ENCODE data around the gene ACIN1. TPM values are rescaled to one million over a fixed set of nuclear protein-coding genes. Genes with fewer than 3 reads are reported as not detected.

ACIN1 gene
- total and polyA plus RNA-seq, 2 of the 13 experiments (the other 11 are each of a cell fraction or from before 2014, with no cell fraction given): 165 to 183 TPM

DNA sequence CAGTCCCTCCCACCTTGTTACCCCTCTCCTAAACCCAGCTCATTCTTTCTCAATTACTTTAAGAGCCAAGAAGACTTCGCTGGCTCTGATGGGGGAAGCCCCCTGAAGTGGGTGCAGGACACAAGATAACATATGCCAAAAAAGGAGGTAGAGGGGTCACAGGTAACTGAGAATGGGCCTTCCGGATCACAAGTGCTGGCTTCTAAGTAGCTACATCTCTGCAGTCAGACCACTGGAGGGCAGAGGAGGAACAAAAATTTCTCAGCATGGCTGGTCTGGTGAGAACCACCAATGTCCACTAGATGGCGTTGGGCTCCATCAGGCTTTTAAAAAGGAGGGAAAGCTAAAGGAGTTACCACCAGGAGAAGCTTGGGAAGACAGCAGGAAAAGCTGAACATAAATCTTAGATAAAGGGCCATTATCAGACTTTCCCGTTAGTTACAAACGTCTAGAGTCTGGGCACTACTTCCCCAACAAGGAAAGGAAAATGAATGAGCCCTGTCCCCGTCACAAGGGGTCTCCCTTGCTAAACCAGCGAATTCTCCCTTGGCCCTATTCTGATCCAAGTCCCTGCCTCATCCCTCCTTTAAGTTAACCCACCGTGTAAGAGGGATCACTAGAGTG lies 26.0 kb downstream of the ACIN1 start (continued):
- TF ChIP-seq HNF4G (IDR thresholded peaks at IDR 0.05; ENCODE audit: borderline replicate concordance, low read depth, low read length) (no peak), HNF4G (CRISPR knock-in tag; IDR thresholded peaks at IDR 0.05; ENCODE audit: borderline replicate concordance, low read depth) (no peak), HOXA9 (CRISPR knock-in tag; IDR thresholded peaks at IDR 0.05; ENCODE audit: borderline replicate concordance) (no peak), HNRNPK (IDR thresholded peaks at IDR 0.05; ENCODE audit: low read depth, low read length, poor library complexity, severe bottlenecking) (no peak), ZNF564 (CRISPR knock-in tag; IDR thresholded peaks at IDR 0.05) (peak; percentile 78; the same call in 1 of the 2 replicates), ZNF775 (CRISPR knock-in tag; IDR thresholded peaks at IDR 0.05; ENCODE audit: borderline replicate concordance) (no peak; the same call in 1 of the 2 replicates), ZNF234 (CRISPR knock-in tag; conservative IDR thresholded peaks at IDR 0.05) (no peak), ZNF572 (CRISPR knock-in tag; IDR thresholded peaks at IDR 0.05) (no peak), MBNL3 (CRISPR knock-in tag; conservative IDR thresholded peaks at IDR 0.05) (no peak), ATF7 (IDR thresholded peaks at IDR 0.05) (no peak), ATF7 (CRISPR knock-in tag; IDR thresholded peaks at IDR 0.05) (no peak), ZNF792 (CRISPR knock-in tag; IDR thresholded peaks at IDR 0.05) (peak; percentile 77; the same call in 1 of the 2 replicates), MTA3 (CRISPR knock-in tag; IDR thresholded peaks at IDR 0.05) (no peak), ZNF644 (CRISPR knock-in tag; IDR thresholded peaks at IDR 0.05; ENCODE audit: low read depth) (0 out of 2 replicates have a peak, but pooled peaks have one; percentile 31), FOXM1 (CRISPR knock-in tag; IDR thresholded peaks at IDR 0.05) (no peak), ZSCAN30 (CRISPR knock-in tag; IDR thresholded peaks at IDR 0.05) (no peak), ZSCAN12 (CRISPR knock-in tag; IDR thresholded peaks at IDR 0.05) (no peak), ZNF552 (CRISPR knock-in tag; IDR thresholded peaks at IDR 0.05; ENCODE audit: borderline replicate concordance) (peak; percentile 5; the same call in 1 of the 2 replicates), GFI1 (CRISPR knock-in tag; IDR thresholded peaks at IDR 0.05; ENCODE audit: borderline replicate concordance) (peak; percentile 31; the same call in 1 of the 2 replicates), NPAS2 (CRISPR knock-in tag; IDR thresholded peaks at IDR 0.05; ENCODE audit: borderline replicate concordance) (no peak), NR2F2 (IDR thresholded peaks at IDR 0.05; ENCODE audit: borderline replicate concordance, low read depth) (no peak), SNRNP70 (IDR thresholded peaks at IDR 0.05; ENCODE audit: low read depth, low read length) (no peak), PPARG (CRISPR knock-in tag; conservative IDR thresholded peaks at IDR 0.05) (peak; percentile 77), ZNF674 (CRISPR knock-in tag; IDR thresholded peaks at IDR 0.05; ENCODE audit: low read depth) (no peak), KLF11 (CRISPR knock-in tag; IDR thresholded peaks at IDR 0.05) (peak; percentile 54; the same call in 1 of the 2 replicates), MBD4 (IDR thresholded peaks at IDR 0.05; ENCODE audit: borderline replicate concordance, low read length) (peak; percentile 73), CENPX (CRISPR knock-in tag; IDR thresholded peaks at IDR 0.05) (no peak)
- TF ChIP-seq, protein P1, sequence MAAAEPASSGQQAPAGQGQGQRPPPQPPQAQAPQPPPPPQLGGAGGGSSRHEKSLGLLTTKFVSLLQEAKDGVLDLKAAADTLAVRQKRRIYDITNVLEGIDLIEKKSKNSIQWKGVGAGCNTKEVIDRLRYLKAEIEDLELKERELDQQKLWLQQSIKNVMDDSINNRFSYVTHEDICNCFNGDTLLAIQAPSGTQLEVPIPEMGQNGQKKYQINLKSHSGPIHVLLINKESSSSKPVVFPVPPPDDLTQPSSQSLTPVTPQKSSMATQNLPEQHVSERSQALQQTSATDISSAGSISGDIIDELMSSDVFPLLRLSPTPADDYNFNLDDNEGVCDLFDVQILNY (CRISPR knock-in tag; conservative IDR thresholded peaks at IDR 0.05): no peak
- TF ChIP-seq, protein P2, sequence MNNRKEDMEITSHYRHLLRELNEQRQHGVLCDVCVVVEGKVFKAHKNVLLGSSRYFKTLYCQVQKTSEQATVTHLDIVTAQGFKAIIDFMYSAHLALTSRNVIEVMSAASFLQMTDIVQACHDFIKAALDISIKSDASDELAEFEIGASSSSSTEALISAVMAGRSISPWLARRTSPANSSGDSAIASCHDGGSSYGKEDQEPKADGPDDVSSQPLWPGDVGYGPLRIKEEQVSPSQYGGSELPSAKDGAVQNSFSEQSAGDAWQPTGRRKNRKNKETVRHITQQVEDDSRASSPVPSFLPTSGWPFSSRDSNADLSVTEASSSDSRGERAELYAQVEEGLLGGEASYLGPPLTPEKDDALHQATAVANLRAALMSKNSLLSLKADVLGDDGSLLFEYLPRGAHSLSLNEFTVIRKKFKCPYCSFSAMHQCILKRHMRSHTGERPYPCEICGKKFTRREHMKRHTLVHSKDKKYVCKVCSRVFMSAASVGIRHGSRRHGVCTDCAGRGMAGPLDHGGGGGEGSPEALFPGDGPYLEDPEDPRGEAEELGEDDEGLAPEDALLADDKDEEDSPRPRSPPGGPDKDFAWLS (CRISPR knock-in tag; IDR thresholded peaks at IDR 0.05; ENCODE audit: borderline replicate concordance): peak; percentile 85; the same call in 1 of the 2 replicates
- TF ChIP-seq, protein P3, sequence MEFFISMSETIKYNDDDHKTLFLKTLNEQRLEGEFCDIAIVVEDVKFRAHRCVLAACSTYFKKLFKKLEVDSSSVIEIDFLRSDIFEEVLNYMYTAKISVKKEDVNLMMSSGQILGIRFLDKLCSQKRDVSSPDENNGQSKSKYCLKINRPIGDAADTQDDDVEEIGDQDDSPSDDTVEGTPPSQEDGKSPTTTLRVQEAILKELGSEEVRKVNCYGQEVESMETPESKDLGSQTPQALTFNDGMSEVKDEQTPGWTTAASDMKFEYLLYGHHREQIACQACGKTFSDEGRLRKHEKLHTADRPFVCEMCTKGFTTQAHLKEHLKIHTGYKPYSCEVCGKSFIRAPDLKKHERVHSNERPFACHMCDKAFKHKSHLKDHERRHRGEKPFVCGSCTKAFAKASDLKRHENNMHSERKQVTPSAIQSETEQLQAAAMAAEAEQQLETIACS (CRISPR knock-in tag; IDR thresholded peaks at IDR 0.05): no peak

All from HepG2 (cell line).